ENCODE results near the gene TULP3.

The TULP3 gene

GRCh38 chr12:2890388-2891239, at the start of gene TULP3:
TSS of gene TULP3 (plus strand) at chr12:2890891. CDS start at chr12:2890948, 57 bp downstream.
- Mint-ChIP-seq H3K9me3 (ENCODE audit: low read depth) (no peaks in the 10 kb centered on the region), H3K27me3 (no peaks in the 10 kb centered on the region), H3K36me3 (no peaks in the 10 kb centered on the region), H3K4me3 (peak within 1 kb of the TSS; percentile 96), H3K27ac (peak within 1 kb of the TSS; percentile 89), H3K4me1 (ENCODE audit: low read depth) (peaks cover 29% of the 10 kb centered on the region)

GRCh38 chr12:2841056-2841650, 49.5 kb upstream of the TULP3 start:
- no peak overlapping the region for H3K4me3 Mint-ChIP-seq
- peaks cover 13% of the 10 kb centered on the region for H3K36me3 Mint-ChIP-seq
- no peak overlapping the region for H3K27ac Mint-ChIP-seq

GRCh38 chr12:2842948-2843347, 47.7 kb upstream of the TULP3 start:
- H3K27ac Mint-ChIP-seq: no peak overlapping the region
- peaks cover 12% of the 10 kb centered on the region for H3K36me3 Mint-ChIP-seq
- H3K27me3 Mint-ChIP-seq: no peaks in the 10 kb centered on the region
- H3K9me3 Mint-ChIP-seq (ENCODE audit: low read depth): no peaks in the 10 kb centered on the region
- H3K4me1 Mint-ChIP-seq (ENCODE audit: low read depth): peaks cover 2% of the 10 kb centered on the region
- H3K4me3 Mint-ChIP-seq: no peak overlapping the region

More at GRCh38 chr12:2841056-2841650, 49.5 kb upstream of the TULP3 start:
- no peaks in the 10 kb centered on the region for H3K9me3 Mint-ChIP-seq (ENCODE audit: low read depth)
- H3K27me3 Mint-ChIP-seq: no peaks in the 10 kb centered on the region
- peaks cover 2% of the 10 kb centered on the region for H3K4me1 Mint-ChIP-seq (ENCODE audit: low read depth)

GRCh38 chr12:2844786-2845185, 45.9 kb upstream of the TULP3 start:
- no peaks in the 10 kb centered on the region for H3K27me3 Mint-ChIP-seq
- H3K4me1 Mint-ChIP-seq (ENCODE audit: low read depth): peaks cover 2% of the 10 kb centered on the region
- H3K36me3 Mint-ChIP-seq: peaks cover 9% of the 10 kb centered on the region
- no peak overlapping the region for H3K27ac Mint-ChIP-seq
- no peak overlapping the region for H3K4me3 Mint-ChIP-seq
- H3K9me3 Mint-ChIP-seq (ENCODE audit: low read depth): no peaks in the 10 kb centered on the region

- H3K27me3 Mint-ChIP-seq: no peaks in the 10 kb centered on the region
- no peak overlapping the region for H3K4me3 Mint-ChIP-seq
- H3K4me1 Mint-ChIP-seq (ENCODE audit: low read depth): peaks cover 2% of the 10 kb centered on the region
- H3K27ac Mint-ChIP-seq: no peak overlapping the region
- H3K9me3 Mint-ChIP-seq (ENCODE audit: low read depth): no peaks in the 10 kb centered on the region
- H3K36me3 Mint-ChIP-seq: peaks cover 7% of the 10 kb centered on the region
Measured at GRCh38 chr12:2845280-2845679, 45.4 kb upstream of the TULP3 start.

- H3K36me3 Mint-ChIP-seq: peaks cover 4% of the 10 kb centered on the region
- H3K4me3 Mint-ChIP-seq: no peak overlapping the region
- H3K27me3 Mint-ChIP-seq: no peaks in the 10 kb centered on the region
- H3K27ac Mint-ChIP-seq: no peak overlapping the region
- no peaks in the 10 kb centered on the region for H3K9me3 Mint-ChIP-seq (ENCODE audit: low read depth)
- no peaks in the 10 kb centered on the region for H3K4me1 Mint-ChIP-seq (ENCODE audit: low read depth)
Measured at GRCh38 chr12:2851931-2852330, 38.8 kb upstream of the TULP3 start.

- H3K27ac Mint-ChIP-seq: no peak overlapping the region
- no peaks in the 10 kb centered on the region for H3K9me3 Mint-ChIP-seq (ENCODE audit: low read depth)
- peaks cover 2% of the 10 kb centered on the region for H3K36me3 Mint-ChIP-seq
Measured at GRCh38 chr12:2853626-2854025, 37.1 kb upstream of the TULP3 start.

GRCh38 chr12:2854669-2855453, 35.8 kb upstream of the TULP3 start:
- no peak overlapping the region for H3K27ac Mint-ChIP-seq
- H3K36me3 Mint-ChIP-seq: peaks cover 2% of the 10 kb centered on the region
- H3K9me3 Mint-ChIP-seq (ENCODE audit: low read depth): no peaks in the 10 kb centered on the region

More at GRCh38 chr12:2853626-2854025, 37.1 kb upstream of the TULP3 start:
- no peak overlapping the region for H3K4me3 Mint-ChIP-seq
- no peaks in the 10 kb centered on the region for H3K27me3 Mint-ChIP-seq
- no peaks in the 10 kb centered on the region for H3K4me1 Mint-ChIP-seq (ENCODE audit: low read depth)

GRCh38 chr12:2855546-2855945, 35.1 kb upstream of the TULP3 start:
- Mint-ChIP-seq H3K4me3 (no peak overlapping the region), H3K27me3 (no peaks in the 10 kb centered on the region), H3K36me3 (peaks cover 2% of the 10 kb centered on the region), H3K4me1 (ENCODE audit: low read depth) (no peaks in the 10 kb centered on the region), H3K9me3 (ENCODE audit: low read depth) (no peaks in the 10 kb centered on the region), H3K27ac (no peak overlapping the region)

More at GRCh38 chr12:2854669-2855453, 35.8 kb upstream of the TULP3 start:
- H3K4me1 Mint-ChIP-seq (ENCODE audit: low read depth): no peaks in the 10 kb centered on the region
- no peak overlapping the region for H3K4me3 Mint-ChIP-seq
- no peaks in the 10 kb centered on the region for H3K27me3 Mint-ChIP-seq

- Mint-ChIP-seq H3K9me3 (ENCODE audit: low read depth) (no peaks in the 10 kb centered on the region), H3K27me3 (no peaks in the 10 kb centered on the region), H3K4me3 (no peak overlapping the region), H3K36me3 (peaks cover 2% of the 10 kb centered on the region), H3K27ac (no peak overlapping the region), H3K4me1 (ENCODE audit: low read depth) (no peaks in the 10 kb centered on the region)
Measured at GRCh38 chr12:2856051-2856450, 34.6 kb upstream of the TULP3 start.

GRCh38 chr12:2857021-2857431, 33.7 kb upstream of the TULP3 start, which contains the start of gene TEX52:
TSS of gene TEX52 (minus strand) at chr12:2857039. CDS start at chr12:2857026, 13 bp downstream.
- H3K27ac Mint-ChIP-seq: no peak within 1 kb of the TSS
- peaks cover 2% of the 10 kb centered on the region for H3K36me3 Mint-ChIP-seq
- H3K4me3 Mint-ChIP-seq: no peak within 1 kb of the TSS
- H3K4me1 Mint-ChIP-seq (ENCODE audit: low read depth): no peaks in the 10 kb centered on the region
- no peaks in the 10 kb centered on the region for H3K9me3 Mint-ChIP-seq (ENCODE audit: low read depth)
- H3K27me3 Mint-ChIP-seq: no peaks in the 10 kb centered on the region

- Mint-ChIP-seq H3K36me3 (peaks cover 2% of the 10 kb centered on the region), H3K9me3 (ENCODE audit: low read depth) (no peaks in the 10 kb centered on the region), H3K4me3 (no peak overlapping the region), H3K27ac (no peak overlapping the region), H3K27me3 (no peaks in the 10 kb centered on the region), H3K4me1 (ENCODE audit: low read depth) (no peaks in the 10 kb centered on the region)
Measured at GRCh38 chr12:2857576-2857975, 33.1 kb upstream of the TULP3 start.

GRCh38 chr12:2858334-2858733, 32.4 kb upstream of the TULP3 start:
- Mint-ChIP-seq H3K27ac (no peak overlapping the region), H3K4me1 (ENCODE audit: low read depth) (no peaks in the 10 kb centered on the region), H3K36me3 (peaks cover 2% of the 10 kb centered on the region)

GRCh38 chr12:2858944-2859421, 31.7 kb upstream of the TULP3 start:
- no peaks in the 10 kb centered on the region for H3K9me3 Mint-ChIP-seq (ENCODE audit: low read depth)
- H3K4me3 Mint-ChIP-seq: no peak overlapping the region
- H3K4me1 Mint-ChIP-seq (ENCODE audit: low read depth): no peaks in the 10 kb centered on the region
- H3K36me3 Mint-ChIP-seq: peaks cover 2% of the 10 kb centered on the region
- H3K27ac Mint-ChIP-seq: no peak overlapping the region
- no peaks in the 10 kb centered on the region for H3K27me3 Mint-ChIP-seq

More at GRCh38 chr12:2858334-2858733, 32.4 kb upstream of the TULP3 start:
- Mint-ChIP-seq H3K4me3 (no peak overlapping the region), H3K9me3 (ENCODE audit: low read depth) (no peaks in the 10 kb centered on the region), H3K27me3 (no peaks in the 10 kb centered on the region)

- Mint-ChIP-seq H3K27ac (no peak overlapping the region), H3K36me3 (peaks cover 2% of the 10 kb centered on the region), H3K27me3 (no peaks in the 10 kb centered on the region), H3K4me1 (ENCODE audit: low read depth) (no peaks in the 10 kb centered on the region), H3K4me3 (no peak overlapping the region), H3K9me3 (ENCODE audit: low read depth) (no peaks in the 10 kb centered on the region)
Measured at GRCh38 chr12:2860170-2860569, 30.5 kb upstream of the TULP3 start.
